WTC11 (cell line): ENCODE measurements around the gene PODN. TPM values are rescaled to one million over a fixed set of nuclear protein-coding genes. Genes with fewer than 3 reads are reported as not detected.

ENCODE experiments used
- ATAC-seq: fragments of 200-7000 bp; cut with Tn5 transposase; 2 replicates; pipeline ENCODE4 v1.10.0; 2021; ENCODE audit warnings: mild to moderate bottlenecking, moderate library complexity
- CTCF ChIA-PET: fragments of 300-600 bp; sonication (Branson Sonifier 250); formaldehyde crosslinking; loops from one replicate; lab custom pipeline; 2021; ENCODE audit warnings: antibody characterized with exemption; lab: Charles Lee
- POLR2A ChIA-PET: fragments of 350-600 bp; sonication (Branson Sonifier 250); formaldehyde crosslinking; loops from one replicate; lab custom pipeline; 2021; ENCODE audit warnings: antibody characterized with exemption; lab: Charles Lee
- DNase-seq: peaks from one replicate; pipeline ENCODE4 v3.0.0; 2021; ENCODE audit warnings: low spot score
- H3K27ac Mint-ChIP-seq: 2 replicates; pipeline ENCODE4 v1.8.0; 2021; ENCODE audit warnings: mixed read lengths
- H3K27me3 Mint-ChIP-seq: 2 replicates; pipeline ENCODE4 v1.8.0; 2021; ENCODE audit warnings: low read depth, mild to moderate bottlenecking, moderate library complexity, mixed read lengths
- H3K36me3 Mint-ChIP-seq: 2 replicates; pipeline ENCODE4 v1.8.0; 2021; ENCODE audit warnings: mixed read lengths
- H3K4me1 Mint-ChIP-seq: 2 replicates; pipeline ENCODE4 v1.8.0; 2022; ENCODE audit warnings: mixed read lengths
- H3K4me3 Mint-ChIP-seq: 2 replicates; pipeline ENCODE4 v1.8.0; 2021; ENCODE audit warnings: mild to moderate bottlenecking, moderate library complexity, mixed read lengths
- H3K9me3 Mint-ChIP-seq: 2 replicates; pipeline ENCODE4 v1.8.0; 2021; ENCODE audit warnings: mixed read lengths
- AR ChIP-seq: fragments of 250-450 bp; sonication (Bioruptor Pico); IDR thresholded peaks from 2 replicates; pipeline ENCODE4 v1.9.0; 2021; ENCODE audit warnings: mild to moderate bottlenecking
- ATF1 ChIP-seq: sonication (generic); formaldehyde crosslinking; IDR thresholded peaks from 2 replicates; pipeline ENCODE4 v1.8.1; 2023; ENCODE audit warnings: mild to moderate bottlenecking, moderate library complexity, missing genetic modification reagents
- ATF6 ChIP-seq: sonication (generic); formaldehyde crosslinking; IDR thresholded peaks from 2 replicates; pipeline ENCODE4 v1.8.1; 2023; ENCODE audit warnings: mild to moderate bottlenecking, missing genetic modification reagents
- CDX4 ChIP-seq: fragments of 250-450 bp; sonication (Bioruptor Pico); IDR thresholded peaks from 2 replicates; pipeline ENCODE4 v1.9.0; 2021; ENCODE audit warnings: moderate library complexity, mild to moderate bottlenecking, inconsistent platforms, borderline replicate concordance
- E2F5 ChIP-seq: sonication (generic); formaldehyde crosslinking; IDR thresholded peaks from 2 replicates; pipeline ENCODE4 v1.8.1; 2022; ENCODE audit warnings: mild to moderate bottlenecking, moderate library complexity, missing genetic modification reagents
- ELF4 ChIP-seq: sonication (generic); formaldehyde crosslinking; IDR thresholded peaks from 2 replicates; pipeline ENCODE4 v1.8.1; 2022; ENCODE audit warnings: low read depth, mild to moderate bottlenecking, moderate library complexity, missing genetic modification reagents
- FOXP4 ChIP-seq: sonication (generic); formaldehyde crosslinking; IDR thresholded peaks from 2 replicates; pipeline ENCODE4 v1.8.0; 2022; ENCODE audit warnings: mild to moderate bottlenecking, missing genetic modification reagents
- GRHL2 ChIP-seq: fragments of 250-450 bp; sonication (Bioruptor Pico); IDR thresholded peaks from 2 replicates; pipeline ENCODE4 v1.8.0; 2022; ENCODE audit warnings: mild to moderate bottlenecking, moderate library complexity; ENCODE audit not compliant: insufficient replicate concordance, severe bottlenecking
- GTF2I ChIP-seq: fragments of 250-450 bp; sonication (Bioruptor Pico); conservative IDR thresholded peaks from 2 replicates; pipeline ENCODE4 v1.4.0; 2021; ENCODE audit warnings: mild to moderate bottlenecking
- JUN ChIP-seq: sonication (generic); formaldehyde crosslinking; IDR thresholded peaks from 2 replicates; pipeline ENCODE4 v1.8.0; 2023; ENCODE audit warnings: mild to moderate bottlenecking, missing genetic modification reagents
- MYBL2 ChIP-seq: sonication (generic); formaldehyde crosslinking; IDR thresholded peaks from 2 replicates; pipeline ENCODE4 v1.8.1; 2023; ENCODE audit warnings: mild to moderate bottlenecking, moderate library complexity, missing genetic modification reagents
- OVOL2 ChIP-seq: fragments of 250-450 bp; sonication (Bioruptor Pico); IDR thresholded peaks from 2 replicates; pipeline ENCODE4 v1.9.0; 2021; ENCODE audit warnings: mild to moderate bottlenecking, borderline replicate concordance
- TCF7 ChIP-seq: sonication (generic); formaldehyde crosslinking; IDR thresholded peaks from 2 replicates; pipeline ENCODE4 v1.8.0; 2022; ENCODE audit warnings: mild to moderate bottlenecking, low read depth, missing genetic modification reagents, moderate library complexity
- TEAD1 ChIP-seq: sonication (generic); formaldehyde crosslinking; IDR thresholded peaks from 2 replicates; pipeline ENCODE4 v1.8.0; 2022; ENCODE audit warnings: mild to moderate bottlenecking, missing genetic modification reagents
- TP53 ChIP-seq: sonication (generic); formaldehyde crosslinking; IDR thresholded peaks from 2 replicates; pipeline ENCODE4 v1.8.1; 2023; ENCODE audit warnings: mild to moderate bottlenecking, missing genetic modification reagents
- ZNF219 ChIP-seq: sonication (generic); formaldehyde crosslinking; IDR thresholded peaks from 2 replicates; pipeline ENCODE4 v1.8.0; 2023; ENCODE audit warnings: missing genetic modification reagents, mild to moderate bottlenecking, borderline replicate concordance
- ZNF232 ChIP-seq: sonication (generic); formaldehyde crosslinking; IDR thresholded peaks from 2 replicates; pipeline ENCODE4 v1.8.0; 2022; ENCODE audit warnings: mild to moderate bottlenecking, missing genetic modification reagents
- ZNF425 ChIP-seq: fragments of 250-450 bp; sonication (Bioruptor Pico); conservative IDR thresholded peaks from 2 replicates; pipeline ENCODE4 v1.9.0; 2021; ENCODE audit warnings: mild to moderate bottlenecking
- ZNF512 ChIP-seq: sonication (generic); formaldehyde crosslinking; IDR thresholded peaks from 2 replicates; pipeline ENCODE4 v1.8.1; 2022; ENCODE audit warnings: missing genetic modification reagents, borderline replicate concordance
- ZSCAN18 ChIP-seq: fragments of 250-450 bp; sonication (Bioruptor Pico); IDR thresholded peaks from 2 replicates; pipeline ENCODE4 v2.1.2; 2022; ENCODE audit warnings: mild to moderate bottlenecking, moderate library complexity
- total RNA-seq: library from RNA; stranded (reverse); gene quantifications from 3 replicates; pipeline ENCODE4 v1.2.3, GENCODE V29; 2021

PODN gene
- total RNA-seq, 1 experiment from 2014 or later = 0.48 TPM

- Mint-ChIP-seq H3K27ac (no peak overlapping the region; the same call in 1 of the 2 replicates), H3K4me3 (no peak overlapping the region), H3K9me3 (peaks cover 5% of the 10 kb centered on the region; the same call in 1 of the 2 replicates), H3K27me3 (no peaks in the 10 kb centered on the region), H3K36me3 (peaks cover 10% of the 10 kb centered on the region), H3K4me1 (peaks cover 5% of the 10 kb centered on the region)
- ATAC-seq (peak; percentile 65), DNase-seq (no peak)
- CTCF ChIA-PET = interaction anchor here (1.3 kb wide), 1 partner anchor 132 kb away, joined by 3 read pairs; no protein-coding TSS in a partner anchor
- no peak for TF ChIP-seq AR (CRISPR knock-in tag)
- TF ChIP-seq GRHL2 = no peak
- TF ChIP-seq ZNF219 (CRISPR knock-in tag) = no peak
- POLR2A ChIA-PET = no interaction called here
These were observed 24.9 kb upstream of the PODN start for GRCh38 chr1:53037159-53037558.

- Mint-ChIP-seq H3K27me3 (no peaks in the 10 kb centered on the region), H3K27ac (no peak overlapping the region), H3K9me3 (peaks cover 5% of the 10 kb centered on the region; the same call in 1 of the 2 replicates), H3K4me1 (peaks cover 5% of the 10 kb centered on the region), H3K4me3 (no peak overlapping the region), H3K36me3 (peaks cover 10% of the 10 kb centered on the region)
- DNase-seq (no peak), ATAC-seq (no peak)
- CTCF ChIA-PET = no interaction called here
- POLR2A ChIA-PET = no interaction called here
- TF ChIP-seq ATF6 = no peak
- TF ChIP-seq MYBL2 (CRISPR knock-in tag) = no peak
- no peak for TF ChIP-seq ZNF425 (CRISPR knock-in tag)
- no peak for TF ChIP-seq ATF1 (CRISPR knock-in tag)
- no peak for TF ChIP-seq TEAD1 (CRISPR knock-in tag)
- TF ChIP-seq GTF2I (CRISPR knock-in tag) = no peak
- TF ChIP-seq FOXP4 = no peak
- no peak for TF ChIP-seq TP53
- TF ChIP-seq ZNF512 (CRISPR knock-in tag) = no peak
- TF ChIP-seq TCF7 (CRISPR knock-in tag) = no peak
- TF ChIP-seq ELF4 (CRISPR knock-in tag) = no peak
- no peak for TF ChIP-seq OVOL2 (CRISPR knock-in tag)
- TF ChIP-seq ZSCAN18 (CRISPR knock-in tag) = no peak
- TF ChIP-seq E2F5 (CRISPR knock-in tag) = no peak
- TF ChIP-seq ZNF232 = no peak
- no peak for TF ChIP-seq JUN
- TF ChIP-seq CDX4 (CRISPR knock-in tag) = no peak
These were observed 23.4 kb upstream of the PODN start for GRCh38 chr1:53038566-53038965.
